ENCODE measurements around the gene AKNA. TPM values are rescaled to one million over a fixed set of nuclear protein-coding genes. Genes with fewer than 3 reads are reported as not detected.

AKNA gene
- polyA plus RNA-seq, 2 of the 4 experiments (the other 2 are of a cell fraction), result 2.7 to 4.6 TPM

- TF ChIP-seq, protein P1, sequence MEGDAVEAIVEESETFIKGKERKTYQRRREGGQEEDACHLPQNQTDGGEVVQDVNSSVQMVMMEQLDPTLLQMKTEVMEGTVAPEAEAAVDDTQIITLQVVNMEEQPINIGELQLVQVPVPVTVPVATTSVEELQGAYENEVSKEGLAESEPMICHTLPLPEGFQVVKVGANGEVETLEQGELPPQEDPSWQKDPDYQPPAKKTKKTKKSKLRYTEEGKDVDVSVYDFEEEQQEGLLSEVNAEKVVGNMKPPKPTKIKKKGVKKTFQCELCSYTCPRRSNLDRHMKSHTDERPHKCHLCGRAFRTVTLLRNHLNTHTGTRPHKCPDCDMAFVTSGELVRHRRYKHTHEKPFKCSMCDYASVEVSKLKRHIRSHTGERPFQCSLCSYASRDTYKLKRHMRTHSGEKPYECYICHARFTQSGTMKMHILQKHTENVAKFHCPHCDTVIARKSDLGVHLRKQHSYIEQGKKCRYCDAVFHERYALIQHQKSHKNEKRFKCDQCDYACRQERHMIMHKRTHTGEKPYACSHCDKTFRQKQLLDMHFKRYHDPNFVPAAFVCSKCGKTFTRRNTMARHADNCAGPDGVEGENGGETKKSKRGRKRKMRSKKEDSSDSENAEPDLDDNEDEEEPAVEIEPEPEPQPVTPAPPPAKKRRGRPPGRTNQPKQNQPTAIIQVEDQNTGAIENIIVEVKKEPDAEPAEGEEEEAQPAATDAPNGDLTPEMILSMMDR (IDR thresholded peaks at IDR 0.05), result peak; percentile 91
Measured at GRCh38 chr9:114291064-114291474, 96.7 kb downstream of the AKNA start (continued).

DNA sequence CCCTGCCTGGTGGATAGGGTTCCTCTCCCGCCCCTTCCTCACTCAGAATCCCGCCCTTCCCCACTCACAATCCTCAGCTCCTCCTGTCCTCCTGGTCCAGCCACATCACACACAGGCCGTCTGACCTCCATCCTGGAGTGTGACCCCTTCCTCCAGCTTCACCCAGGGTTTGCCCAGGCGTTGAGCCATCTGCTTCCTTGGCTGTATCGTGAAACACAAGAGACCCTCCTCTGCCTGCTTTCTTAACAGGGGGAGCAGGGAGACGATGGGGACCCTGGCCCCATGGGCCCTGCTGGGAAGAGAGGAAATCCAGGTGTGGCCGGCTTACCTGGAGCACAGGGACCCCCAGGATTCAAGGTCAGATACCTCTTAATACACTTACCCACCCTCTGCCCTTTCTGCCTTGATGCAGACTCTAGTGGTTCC, 97.2 kb downstream of the AKNA start:
- peak; percentile 12 to 26; a peak in 3 of 6 replicates for ATAC-seq
- FAIRE-seq, result no peak
- Histone ChIP-seq H3K27ac (peak overlapping the region; percentile 63 to 88), H3K4me1 (peaks cover 44% of the 10 kb centered on the region), H3K4me3 (no peak overlapping the region), H3K4me2 (no peak overlapping the region), H3K9me3 (peaks cover 9% of the 10 kb centered on the region; the same call in 2 of the 3 replicates)
- ChIA-PET POLR2A (interaction anchor here (1.2 kb wide), 1 partner anchor 134 kb away, joined by 5 read pairs; no protein-coding TSS in a partner anchor), CTCF (interaction anchor here (0.8 to 10.0 kb wide), 74 partner anchors 9 to 842 kb away, joined by 3 to 216 read pairs (median 6); partner anchors contain the start of genes AMBP, COL27A1 and KIF12)
- DNase-seq (ENCODE audit: low read depth in 1 of 2, low spot score in 1 of 2), result no peak
- TF ChIP-seq ATOH8 (CRISPR knock-in tag; IDR thresholded peaks at IDR 0.05; ENCODE audit: low read depth) (no peak), POLR2A (IDR thresholded peaks at IDR 0.05; ENCODE audit: low read length) (no peak), TFCP2L1 (CRISPR knock-in tag; IDR thresholded peaks at IDR 0.05) (no peak), MAX (IDR thresholded peaks at IDR 0.05) (no peak), FOSL2 (IDR thresholded peaks at IDR 0.05) (no peak), FOSL2 (CRISPR knock-in tag; IDR thresholded peaks at IDR 0.05) (no peak), HOXB13 (CRISPR knock-in tag; IDR thresholded peaks at IDR 0.05; ENCODE audit: low read depth) (no peak), RAD21 (conservative IDR thresholded peaks at IDR 0.05 in 1 of 2, IDR thresholded peaks at IDR 0.05 in 1 of 2) (no peak), E2F6 (IDR thresholded peaks at IDR 0.05; ENCODE audit: borderline replicate concordance, low read depth) (no peak), EP300 (IDR thresholded peaks at IDR 0.05) (no peak), RARB (CRISPR knock-in tag; IDR thresholded peaks at IDR 0.05) (no peak), CHD2 (IDR thresholded peaks at IDR 0.05; ENCODE audit: low read length, partially characterized antibody) (no peak), ZFP36 (IDR thresholded peaks at IDR 0.05; ENCODE audit: borderline replicate concordance, partially characterized antibody) (no peak), POLR2AphosphoS2 (conservative IDR thresholded peaks at IDR 0.05; ENCODE audit: low read length) (no peak), SREBF2 (IDR thresholded peaks at IDR 0.05) (no peak), BHLHE40 (IDR thresholded peaks at IDR 0.05; ENCODE audit: low read depth, low read length) (no peak)
- TF ChIP-seq, protein P2, sequence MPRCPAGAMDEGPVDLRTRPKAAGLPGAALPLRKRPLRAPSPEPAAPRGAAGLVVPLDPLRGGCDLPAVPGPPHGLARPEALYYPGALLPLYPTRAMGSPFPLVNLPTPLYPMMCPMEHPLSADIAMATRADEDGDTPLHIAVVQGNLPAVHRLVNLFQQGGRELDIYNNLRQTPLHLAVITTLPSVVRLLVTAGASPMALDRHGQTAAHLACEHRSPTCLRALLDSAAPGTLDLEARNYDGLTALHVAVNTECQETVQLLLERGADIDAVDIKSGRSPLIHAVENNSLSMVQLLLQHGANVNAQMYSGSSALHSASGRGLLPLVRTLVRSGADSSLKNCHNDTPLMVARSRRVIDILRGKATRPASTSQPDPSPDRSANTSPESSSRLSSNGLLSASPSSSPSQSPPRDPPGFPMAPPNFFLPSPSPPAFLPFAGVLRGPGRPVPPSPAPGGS (IDR thresholded peaks at IDR 0.05), result no peak
- TF ChIP-seq, protein P1 (IDR thresholded peaks at IDR 0.05), result no peak
- TF ChIP-seq, protein P3, sequence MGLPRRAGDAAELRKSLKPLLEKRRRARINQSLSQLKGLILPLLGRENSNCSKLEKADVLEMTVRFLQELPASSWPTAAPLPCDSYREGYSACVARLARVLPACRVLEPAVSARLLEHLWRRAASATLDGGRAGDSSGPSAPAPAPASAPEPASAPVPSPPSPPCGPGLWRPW (IDR thresholded peaks at IDR 0.05), result no peak
- WGBS (ENCODE audit: missing lambda C conversion rate), result 53% methylated on average over 7 of the region's 7 CpGs
